ENCODE results near the gene GOLT1B. TPM values are rescaled to one million over a fixed set of nuclear protein-coding genes. Genes with fewer than 3 reads are reported as not detected.
A peak's percentile ranks its signal among the peaks of the same experiment; 100 is the strongest.
"Not testable (repeated sequence)": the region's sequence is repeated elsewhere in the genome, so short reads cannot be mapped to it uniquely, and the experiment has no call there.

Gene GOLT1B
- 76.7 and 119 TPM in 2 replicates for polyA plus RNA-seq (2011; rRNA removed)
- polyA minus RNA-seq (2011; rRNA and poly(A)+ RNA removed): 12.2 and 19.4 TPM in 2 replicates

- TF ChIP-seq CTCF (IDR thresholded peaks at IDR 0.05; ENCODE audit: insufficient read depth, low read depth, low read length): no peak
- CTCF ChIA-PET: interaction anchor here (0.6 kb wide), 2 partner anchors 9 to 18 kb away, joined by 3 to 5 read pairs; no protein-coding TSS in a partner anchor
- Histone ChIP-seq H3K4me3 (ENCODE audit: low read depth, low read length) (peak within 1 kb of the TSS; percentile 95), H3K27me3 (ENCODE audit: control insufficient read depth, insufficient read depth, low read length) (no peaks in the 10 kb centered on the region), H3K36me3 (ENCODE audit: control insufficient read depth, insufficient read depth, low read length) (peaks cover 5% of the 10 kb centered on the region)
- POLR2A ChIA-PET: no interaction called here
- DNase-seq (ENCODE audit: low read depth): peak; percentile 94
Observed at GRCh38 chr12:21501258-21502163, at the start of gene GOLT1B, which contains the start of gene RECQL. TSS of gene GOLT1B (plus strand) at chr12:21501789. CDS start at chr12:21501924, 135 bp downstream. TSS of gene RECQL (minus strand) at chr12:21501635. CDS start at chr12:21499570, 2,065 bp downstream.

- no peak for TF ChIP-seq CTCF (IDR thresholded peaks at IDR 0.05; ENCODE audit: insufficient read depth, low read depth, low read length)
- peaks cover 1% of the 10 kb centered on the region for H3K36me3 ChIP-seq (ENCODE audit: control insufficient read depth, insufficient read depth, low read length)
- H3K4me3 ChIP-seq (ENCODE audit: low read depth, low read length): no peak overlapping the region
- no peak for DNase-seq (ENCODE audit: low read depth)
- H3K27me3 ChIP-seq (ENCODE audit: control insufficient read depth, insufficient read depth, low read length): no peaks in the 10 kb centered on the region
- ChIA-PET POLR2A (no interaction called here), CTCF (interaction anchor here (1.3 kb wide), 1 partner anchor 16 kb away, joined by 3 read pairs; the partner anchor contains the start of gene PYROXD1)
Observed at GRCh38 chr12:21453312-21453852, 48.2 kb upstream of the GOLT1B start.

- CTCF ChIA-PET: no interaction called here
- TF ChIP-seq CTCF (IDR thresholded peaks at IDR 0.05; ENCODE audit: insufficient read depth, low read depth, low read length): no peak
- Histone ChIP-seq H3K27me3 (ENCODE audit: control insufficient read depth, insufficient read depth, low read length) (no peaks in the 10 kb centered on the region), H3K4me3 (ENCODE audit: low read depth, low read length) (no peak overlapping the region), H3K36me3 (ENCODE audit: control insufficient read depth, insufficient read depth, low read length) (peaks cover 1% of the 10 kb centered on the region)
- DNase-seq (ENCODE audit: low read depth): no peak
- POLR2A ChIA-PET: no interaction called here
Observed at GRCh38 chr12:21456291-21456780, 45.3 kb upstream of the GOLT1B start.

GRCh38 chr12:21459474-21459873 is 42.1 kb upstream of the GOLT1B start:
- Histone ChIP-seq H3K36me3 (ENCODE audit: control insufficient read depth, insufficient read depth, low read length) (0 out of 2 replicates have a peak, but pooled peaks cover 2% of the 10 kb centered on the region), H3K27me3 (ENCODE audit: control insufficient read depth, insufficient read depth, low read length) (no peaks in the 10 kb centered on the region), H3K4me3 (ENCODE audit: low read depth, low read length) (no peak overlapping the region)
- ChIA-PET CTCF (no interaction called here), POLR2A (no interaction called here)
- no peak for TF ChIP-seq CTCF (IDR thresholded peaks at IDR 0.05; ENCODE audit: insufficient read depth, low read depth, low read length)
- no peak for DNase-seq (ENCODE audit: low read depth)

GRCh38 chr12:21467334-21467733 is 34.3 kb upstream of the GOLT1B start:
- H3K4me3 ChIP-seq (ENCODE audit: low read depth, low read length); H3K27me3 ChIP-seq (ENCODE audit: control insufficient read depth, insufficient read depth, low read length); DNase-seq (ENCODE audit: low read depth); H3K36me3 ChIP-seq (ENCODE audit: control insufficient read depth, insufficient read depth, low read length); CTCF ChIA-PET; POLR2A ChIA-PET: not testable (repeated sequence)

All from BJ (cell line).